Activated T-helper 1 cell treated with anti-CD3 and anti-CD28 coated beads, Interleukin-12 subunit alpha, Interleukin-12 subunit beta, Interleukin-2, Interleukin-4 antibody, amounts not matched to agents 30 ng/mL and 10 ng/mL and 1 ng/mL, durations not matched to agents 14 hours and 24 hours and 36 hours (primary cell): ENCODE results near the gene PSD4. TPM values are rescaled to one million over a fixed set of nuclear protein-coding genes. Genes with fewer than 3 reads are reported as not detected.

Source experiments
- total RNA-seq: library from RNA; stranded (reverse); gene quantifications from 2 replicates; pipeline ENCODE4 v1.2.3, GENCODE V29; 2022

The PSD4 gene
- total RNA-seq, 1 donor from 2014 or later = 257 TPM

Other genes with a start within 250 kb of the PSD4 start
- gene IL36G, start 196.0 kb upstream of the PSD4 start, total RNA-seq = not detected in 2 replicates
- gene IL36A, start 168.5 kb upstream of the PSD4 start, total RNA-seq = not detected in 2 replicates
- gene IL36B, start 121.1 kb upstream of the PSD4 start, total RNA-seq = not detected in 2 replicates
- not detected in 2 replicates for gene IL36RN, start 114.8 kb upstream of the PSD4 start, total RNA-seq
- gene IL1F10, start 106.0 kb upstream of the PSD4 start, total RNA-seq = not detected in 2 replicates
- 4.2 and 4.7 TPM in 2 replicates for gene IL1RN, start 46.4 kb upstream of the PSD4 start, total RNA-seq
- gene PAX8, start 105.0 kb downstream of the PSD4 start, total RNA-seq = 0.70 and 1.6 TPM in 2 replicates